ENCODE data around the gene C5.

- TF ChIP-seq CTCF (IDR thresholded peaks at IDR 0.05) = no peak
- TF ChIP-seq POLR2A (IDR thresholded peaks at IDR 0.05) = no peak
- no peak for TF ChIP-seq EP300 (IDR thresholded peaks at IDR 0.05)
Observed at GRCh38 chr9:120989065-120989464, 61.0 kb downstream of the C5 start.
